H1 (cell line): ENCODE results near the gene RPS26. TPM values are rescaled to one million over a fixed set of nuclear protein-coding genes. Genes with fewer than 3 reads are reported as not detected.
A peak's percentile ranks its signal among the peaks of the same experiment; 100 is the strongest.

ENCODE experiments used
- JUND ChIP-seq: IDR thresholded peaks from 2 replicates; pipeline ENCODE4 v1.6.1; 2011; ENCODE audit warnings: mild to moderate bottlenecking, improper control_type of control experiment, low read length
- ZNF274 ChIP-seq: IDR thresholded peaks from 2 replicates; pipeline ENCODE4 v1.7.0; 2012; ENCODE audit warnings: low read length, borderline replicate concordance; ENCODE audit errors: extremely low read depth
- polyA plus RNA-seq, 7 experiments: library from polyadenylated mRNA; depleted of rRNA in 3 of 7; stranded (reverse) in 5 of 7; unstranded in 2 of 7; fragments of >200 nt in 5 of 7; fragments of 200-250 nt in 2 of 7; gene quantifications; 1 replicate in 5 of 7; 2 replicates in 1 of 7; 4 replicates in 1 of 7; pipeline versions ENCODE4 v1.2.1 to v1.2.3, GENCODE V29; 2011 to 2013; ENCODE audit warnings: missing spikeins in 2 of 7, mixed read lengths in 2 of 7
- total RNA-seq: library from RNA; stranded (reverse); fragmentation: NEBNext Ultra II Directional; extraction: Animal tissue kit (Norgen Biotek cat#: 25700); gene quantifications from 2 replicates; pipeline ENCODE4 v1.2.1, GENCODE V29; 2021
- TF ChIP-seq, protein P1 (sequence below): IDR thresholded peaks from 2 replicates; pipeline ENCODE4 v1.6.1; 2012; ENCODE audit warnings: inconsistent platforms

RPS26 gene
- total and polyA plus RNA-seq, 2 of the 8 experiments (the other 6 are each of a cell fraction or from before 2014, with no cell fraction given) = 53.4 to 1,922 TPM

DNA sequence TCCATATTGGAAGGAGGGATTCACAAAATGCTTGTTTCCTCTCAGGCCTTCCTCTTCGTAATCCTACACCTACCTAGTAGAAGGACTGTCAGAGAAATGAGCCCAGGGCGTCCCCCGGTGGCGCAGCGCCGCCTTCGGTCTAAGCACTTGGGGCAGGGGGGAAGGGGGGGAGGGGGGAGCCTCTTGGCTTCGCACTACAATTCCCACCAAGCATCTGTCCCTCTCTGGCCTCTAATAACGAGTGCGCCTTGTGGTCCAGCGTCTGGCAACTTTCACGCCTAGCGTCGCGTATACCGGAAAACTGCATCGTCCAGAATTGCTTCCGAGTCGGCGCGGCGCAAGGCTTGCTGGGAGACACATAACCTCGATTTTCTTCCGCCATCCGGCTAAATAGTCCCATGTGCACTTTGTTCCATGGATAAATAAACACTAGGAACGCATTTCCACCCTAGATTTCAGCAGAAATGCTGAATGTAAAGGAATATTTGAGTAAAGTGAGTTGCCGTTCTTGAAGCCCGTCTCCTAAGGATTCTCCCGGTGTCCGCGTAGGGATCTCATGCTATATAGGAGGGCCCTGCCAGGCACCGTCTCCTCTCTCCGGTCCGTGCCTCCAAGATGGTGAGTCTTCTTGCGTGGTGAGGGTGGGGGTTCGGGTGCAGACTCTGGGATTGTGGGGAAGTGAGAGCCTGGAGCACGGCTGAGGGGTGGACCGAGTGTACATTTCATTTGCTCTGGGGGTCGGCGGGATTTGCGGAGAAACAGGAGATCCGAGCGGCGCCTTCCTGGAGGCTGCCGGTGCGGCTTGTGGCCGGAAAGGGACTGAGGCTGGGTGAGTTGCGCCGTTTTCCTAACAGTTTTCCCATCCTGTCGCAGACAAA lies at the start of gene RPS26 (continued):
- TF ChIP-seq JUND = no peak; the same call in 1 of the 2 replicates
- no peak for TF ChIP-seq ZNF274
- TF ChIP-seq, protein P1, sequence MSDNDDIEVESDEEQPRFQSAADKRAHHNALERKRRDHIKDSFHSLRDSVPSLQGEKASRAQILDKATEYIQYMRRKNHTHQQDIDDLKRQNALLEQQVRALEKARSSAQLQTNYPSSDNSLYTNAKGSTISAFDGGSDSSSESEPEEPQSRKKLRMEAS = peak; percentile 68
